Peyer's patch (tissue), 4 donors: ENCODE results near the gene FIGNL1. TPM values are rescaled to one million over a fixed set of nuclear protein-coding genes. Genes with fewer than 3 reads are reported as not detected.

Experiments used
- DNase-seq, 3 donors: peaks; one replicate each; pipeline ENCODE4 v3.0.0-alpha.2; 2017 to 2019
- H3K27ac ChIP-seq, 4 donors: fragments of 200-600 bp; sonication (generic); one replicate each; pipeline ENCODE4 v1.5.1; 2016 to 2019
- H3K27me3 ChIP-seq, 2 donors: fragments of 200-600 bp; sonication (generic); one replicate each; pipeline ENCODE4 v1.5.1; 2019
- H3K36me3 ChIP-seq, 3 donors: fragments of 200-600 bp; sonication (generic); one replicate each; pipeline ENCODE4 v1.5.1; 2016 to 2019
- H3K4me1 ChIP-seq, 4 donors: fragments of 200-600 bp; sonication (generic); one replicate each; pipeline ENCODE4 v1.5.1; 2016 to 2019
- H3K4me3 ChIP-seq, 4 donors: fragments of 200-600 bp; sonication (generic); 1 replicate in 3 of 4; 2 replicates in 1 of 4; pipeline ENCODE4 v1.5.1; 2016 to 2019; ENCODE audit warnings: mild to moderate bottlenecking in 1 of 4
- H3K9me3 ChIP-seq, 4 donors: fragments of 200-600 bp; sonication (generic); one replicate each; pipeline ENCODE4 v1.5.1; 2016 to 2019; ENCODE audit warnings: mild to moderate bottlenecking in 1 of 4
- POLR2A ChIP-seq, 2 donors: fragments of 450-650 bp; IDR thresholded peaks; one replicate each; pipeline ENCODE4 v1.5.1; 2017; ENCODE audit warnings: antibody characterized with exemption in 2 of 2, mild to moderate bottlenecking in 2 of 2, moderate library complexity in 2 of 2
- total RNA-seq, 4 donors: library from RNA; depleted of rRNA; stranded (reverse); fragments of >200 nt; gene quantifications; one replicate each; pipeline ENCODE4 v1.1.0, GENCODE V29; 2016
- TF ChIP-seq, protein P1 (sequence below), 6 experiments: fragments of 450-650 bp in 4 of 6; fragments of 200-600 bp in 2 of 6; sonication (generic) in 1 of 6; IDR thresholded peaks; one replicate each; pipeline ENCODE4 v1.5.1; 2017 to 2019; ENCODE audit warnings: antibody characterized with exemption in 6 of 6, mild to moderate bottlenecking in 3 of 6, moderate library complexity in 1 of 6

The FIGNL1 gene
- total RNA-seq, 4 donors from 2014 or later, result 5.5 to 12.4 (median 5.9) TPM

DNA sequence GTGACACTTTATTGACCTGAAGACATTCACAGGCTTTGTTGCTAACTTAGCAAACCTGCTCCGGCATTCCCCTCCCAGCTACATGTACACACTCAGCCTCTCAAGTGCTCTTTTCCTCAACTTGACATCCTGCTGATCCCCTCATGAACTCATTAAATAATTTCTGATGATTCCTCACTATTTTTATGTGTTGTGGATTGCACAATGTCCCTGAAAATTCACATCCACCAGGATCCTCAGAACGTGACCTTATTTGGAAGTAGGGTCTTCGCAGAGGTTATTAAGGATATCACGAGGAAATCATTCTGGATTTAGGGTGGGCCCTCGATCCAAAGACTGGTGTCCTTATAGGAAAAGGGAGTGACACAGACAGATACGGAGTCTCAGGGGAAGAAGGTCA, 27.3 kb downstream of the FIGNL1 start:
- Histone ChIP-seq H3K4me1 (no peaks in the 10 kb centered on the region), H3K9me3 (no peaks in the 10 kb centered on the region), H3K27me3 (no peaks in the 10 kb centered on the region), H3K27ac (no peak overlapping the region), H3K36me3 (no peaks in the 10 kb centered on the region), H3K4me3 (no peak overlapping the region)
- TF ChIP-seq, protein P1, sequence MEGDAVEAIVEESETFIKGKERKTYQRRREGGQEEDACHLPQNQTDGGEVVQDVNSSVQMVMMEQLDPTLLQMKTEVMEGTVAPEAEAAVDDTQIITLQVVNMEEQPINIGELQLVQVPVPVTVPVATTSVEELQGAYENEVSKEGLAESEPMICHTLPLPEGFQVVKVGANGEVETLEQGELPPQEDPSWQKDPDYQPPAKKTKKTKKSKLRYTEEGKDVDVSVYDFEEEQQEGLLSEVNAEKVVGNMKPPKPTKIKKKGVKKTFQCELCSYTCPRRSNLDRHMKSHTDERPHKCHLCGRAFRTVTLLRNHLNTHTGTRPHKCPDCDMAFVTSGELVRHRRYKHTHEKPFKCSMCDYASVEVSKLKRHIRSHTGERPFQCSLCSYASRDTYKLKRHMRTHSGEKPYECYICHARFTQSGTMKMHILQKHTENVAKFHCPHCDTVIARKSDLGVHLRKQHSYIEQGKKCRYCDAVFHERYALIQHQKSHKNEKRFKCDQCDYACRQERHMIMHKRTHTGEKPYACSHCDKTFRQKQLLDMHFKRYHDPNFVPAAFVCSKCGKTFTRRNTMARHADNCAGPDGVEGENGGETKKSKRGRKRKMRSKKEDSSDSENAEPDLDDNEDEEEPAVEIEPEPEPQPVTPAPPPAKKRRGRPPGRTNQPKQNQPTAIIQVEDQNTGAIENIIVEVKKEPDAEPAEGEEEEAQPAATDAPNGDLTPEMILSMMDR (IDR thresholded peaks at IDR 0.05), result no peak
- no peak for TF ChIP-seq POLR2A (IDR thresholded peaks at IDR 0.05)
- no peak for DNase-seq

DNA sequence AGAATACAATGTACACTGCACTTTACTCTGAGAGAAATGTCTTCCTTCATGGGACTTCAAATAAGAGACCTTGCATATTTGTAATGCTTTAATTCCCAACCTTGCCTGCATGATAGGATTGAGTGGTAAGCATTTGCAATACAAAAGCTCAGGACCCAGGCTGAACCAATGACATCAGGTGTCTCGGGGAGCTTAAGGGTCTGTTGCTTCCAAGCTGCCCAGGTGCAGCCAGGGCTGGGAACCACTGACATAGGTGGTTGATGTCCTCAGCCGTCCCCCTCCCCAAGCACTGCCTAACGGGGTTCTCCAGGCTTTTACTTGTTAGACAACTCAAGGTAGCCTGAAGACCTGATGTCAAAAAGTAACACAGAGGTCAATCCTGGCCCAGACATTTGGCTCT, 29.1 kb downstream of the FIGNL1 start:
- H3K36me3 ChIP-seq, result no peaks in the 10 kb centered on the region
- no peaks in the 10 kb centered on the region for H3K9me3 ChIP-seq
- H3K27me3 ChIP-seq, result no peaks in the 10 kb centered on the region
- no peak overlapping the region for H3K27ac ChIP-seq
- no peak for DNase-seq
- H3K4me3 ChIP-seq, result no peak overlapping the region
- peaks cover 0 to 3% (median 0%) of the 10 kb centered on the region in 4 donors for H3K4me1 ChIP-seq
- TF ChIP-seq POLR2A (IDR thresholded peaks at IDR 0.05), result no peak

DNA sequence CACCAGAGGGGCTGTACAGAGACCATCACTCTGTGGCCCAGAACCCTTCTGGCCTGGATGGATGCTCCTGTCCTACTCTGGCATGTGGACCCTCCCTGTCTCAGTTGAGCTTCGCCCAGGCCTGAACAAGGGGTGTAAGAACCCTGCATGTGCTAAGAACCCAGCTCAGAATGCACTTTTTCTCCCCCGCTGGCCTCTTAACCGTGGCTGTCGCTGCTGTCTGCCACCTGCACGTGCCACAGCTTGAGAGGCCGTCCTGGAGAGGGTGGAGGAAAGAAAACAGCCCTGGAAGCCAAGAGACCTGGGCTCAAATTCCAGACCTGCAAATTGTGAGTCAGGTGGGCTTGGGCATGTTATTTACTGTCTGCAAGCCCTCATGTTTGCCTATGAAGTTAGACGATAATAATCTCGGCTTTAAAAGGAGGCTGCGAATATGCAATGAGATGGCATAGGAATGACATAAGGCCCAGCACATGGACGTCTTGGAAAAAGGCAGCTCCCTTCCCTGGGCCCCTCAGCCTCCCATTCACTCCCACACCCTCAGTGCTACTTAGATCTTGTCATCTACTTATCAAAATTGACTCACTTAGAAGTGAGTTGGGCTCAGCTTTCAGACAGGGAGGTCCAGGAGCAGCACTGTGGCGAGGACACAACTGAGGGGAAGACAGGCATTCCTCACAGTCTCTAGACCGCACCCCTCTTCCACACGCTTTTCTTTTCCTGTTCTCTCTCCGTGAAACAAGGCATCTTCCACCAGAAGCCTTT, 31.4 kb downstream of the FIGNL1 start:
- Histone ChIP-seq H3K4me1 (peaks cover 0 to 6% (median 0%) of the 10 kb centered on the region in 4 donors), H3K4me3 (no peak overlapping the region), H3K27ac (no peak overlapping the region), H3K9me3 (no peaks in the 10 kb centered on the region), H3K27me3 (no peaks in the 10 kb centered on the region), H3K36me3 (no peaks in the 10 kb centered on the region)
- DNase-seq, result no peak
- TF ChIP-seq, protein P1 (IDR thresholded peaks at IDR 0.05), result no peak
- no peak for TF ChIP-seq POLR2A (IDR thresholded peaks at IDR 0.05)

DNA sequence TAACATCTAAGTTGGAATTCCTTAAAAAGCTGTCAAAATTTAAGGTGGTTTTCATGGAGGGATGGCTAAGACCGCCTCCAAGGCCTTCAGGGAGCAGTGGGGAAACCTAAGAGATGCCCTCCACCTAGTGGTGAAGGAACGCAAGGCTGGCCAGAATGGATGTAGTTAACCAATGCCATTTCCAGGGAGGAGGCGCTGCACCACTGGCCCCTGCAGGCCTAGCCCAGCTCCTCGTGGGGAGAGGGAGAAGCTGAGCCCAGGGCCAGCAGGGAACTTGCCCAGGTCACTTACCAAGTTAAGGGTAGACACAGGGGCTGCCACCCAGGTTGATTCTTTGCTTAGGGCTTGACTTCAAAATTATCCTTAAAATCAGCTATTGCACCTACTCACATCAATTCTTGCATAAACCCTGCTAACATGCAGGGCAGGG, 32.0 kb downstream of the FIGNL1 start:
- peak; percentile 63 to 93 (median 86) for DNase-seq
- Histone ChIP-seq H3K27ac (no peak overlapping the region), H3K36me3 (no peaks in the 10 kb centered on the region), H3K4me1 (peaks cover 0 to 6% (median 0%) of the 10 kb centered on the region in 4 donors), H3K4me3 (no peak overlapping the region), H3K9me3 (no peaks in the 10 kb centered on the region), H3K27me3 (no peaks in the 10 kb centered on the region)
- no peak for TF ChIP-seq POLR2A (IDR thresholded peaks at IDR 0.05)
- TF ChIP-seq, protein P1 (IDR thresholded peaks at IDR 0.05), result peak; percentile 66 to 89 (median 82)

DNA sequence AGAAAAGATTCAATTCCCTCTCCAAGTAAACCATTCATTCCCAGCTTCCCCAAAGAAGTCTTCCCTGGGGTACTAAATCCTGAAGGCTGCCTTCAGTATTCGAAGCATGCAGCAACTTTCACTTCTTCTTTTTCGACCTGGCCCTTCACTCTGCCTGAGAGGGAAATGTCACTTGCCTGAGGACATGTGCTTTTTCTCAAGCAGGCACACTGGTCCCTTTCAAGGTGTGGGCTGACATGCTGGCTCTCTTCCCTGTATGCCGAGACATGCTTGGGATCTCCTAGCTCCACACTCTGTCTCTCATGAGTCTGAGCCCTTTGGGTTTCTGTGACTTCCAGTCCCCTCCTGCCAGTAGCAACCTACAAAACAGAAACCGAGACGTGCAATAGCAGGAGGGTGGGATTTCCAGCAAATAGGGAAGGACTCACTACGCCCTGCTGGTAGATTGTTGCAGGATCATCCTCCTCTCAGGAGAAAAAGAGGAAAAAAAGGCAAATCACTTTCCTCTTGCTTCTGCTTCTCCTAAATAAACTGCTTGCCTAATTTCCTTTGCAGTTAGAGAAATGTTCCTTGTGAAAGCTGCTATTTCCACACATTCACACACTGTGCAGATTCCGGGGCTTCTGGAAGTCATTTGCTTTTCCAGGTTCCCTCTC, 33.5 kb downstream of the FIGNL1 start:
- Histone ChIP-seq H3K9me3 (no peaks in the 10 kb centered on the region), H3K4me3 (no peak overlapping the region), H3K27me3 (no peaks in the 10 kb centered on the region), H3K36me3 (no peaks in the 10 kb centered on the region), H3K4me1 (peaks cover 0 to 7% (median 3%) of the 10 kb centered on the region in 4 donors), H3K27ac (peak overlapping the region in 1 of 4 donors; percentile 59)
- DNase-seq, result peak in 2 of 3 donors; percentile 51 to 64
- TF ChIP-seq, protein P1 (IDR thresholded peaks at IDR 0.05), result peak in 1 of 6 experiments; percentile 14
- no peak for TF ChIP-seq POLR2A (IDR thresholded peaks at IDR 0.05)

DNA sequence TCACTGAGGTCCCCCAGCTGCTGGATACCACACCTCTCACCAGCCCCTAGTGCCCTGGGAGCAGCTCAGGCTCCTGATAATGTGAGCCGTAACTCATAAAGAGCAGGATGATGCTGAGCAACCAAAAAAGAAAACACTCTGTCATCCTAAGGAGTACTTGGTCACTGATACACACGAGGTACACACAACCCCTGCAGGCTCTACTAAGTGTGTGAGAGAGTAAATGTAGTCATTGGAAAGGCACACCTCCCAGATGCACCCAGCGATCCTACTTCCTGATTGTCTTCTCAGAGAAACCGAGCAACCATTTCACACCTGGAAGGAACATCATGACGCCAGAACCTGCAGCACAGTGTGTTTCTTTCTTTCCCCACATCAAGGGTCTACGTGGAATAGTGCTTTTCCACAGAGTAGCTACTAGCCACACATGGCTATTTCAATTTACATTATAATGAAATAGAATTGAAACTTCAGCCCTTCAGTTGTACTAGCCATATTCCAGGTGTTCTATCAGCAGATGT, 34.2 kb downstream of the FIGNL1 start:
- no peaks in the 10 kb centered on the region for H3K36me3 ChIP-seq
- TF ChIP-seq, protein P1 (IDR thresholded peaks at IDR 0.05), result no peak
- TF ChIP-seq POLR2A (IDR thresholded peaks at IDR 0.05), result no peak
- H3K27me3 ChIP-seq, result no peaks in the 10 kb centered on the region
- H3K9me3 ChIP-seq, result no peaks in the 10 kb centered on the region
- no peak overlapping the region for H3K4me3 ChIP-seq
- H3K4me1 ChIP-seq, result peaks cover 0 to 15% (median 6%) of the 10 kb centered on the region in 4 donors
- no peak for DNase-seq
- H3K27ac ChIP-seq, result peak overlapping the region in 1 of 4 donors; percentile 59
